ENCODE measurements around the gene DOC2A.

DOC2A gene

GRCh38 chr16:29987371-29988085 lies 23.3 kb downstream of the DOC2A start:
- no peak for DNase-seq

- no peak for DNase-seq
These were observed 23.9 kb downstream of the DOC2A start for GRCh38 chr16:29986931-29987330.

- DNase-seq: no peak
These were observed 24.6 kb downstream of the DOC2A start for GRCh38 chr16:29986231-29986630.

GRCh38 chr16:29985271-29985811 lies 25.5 kb downstream of the DOC2A start:
- DNase-seq: no peak

- no peak for DNase-seq
These were observed 26.1 kb downstream of the DOC2A start for GRCh38 chr16:29984764-29985147.

GRCh38 chr16:29984137-29984763 lies 26.6 kb downstream of the DOC2A start:
- no peak for DNase-seq

GRCh38 chr16:29983420-29984136 lies 27.2 kb downstream of the DOC2A start:
- DNase-seq: no peak

GRCh38 chr16:29982560-29983419 lies 28.0 kb downstream of the DOC2A start:
- no peak for DNase-seq

GRCh38 chr16:29978564-29979270 lies 32.1 kb downstream of the DOC2A start:
- no peak for DNase-seq

GRCh38 chr16:29978081-29978480 lies 32.7 kb downstream of the DOC2A start:
- no peak for DNase-seq

GRCh38 chr16:29977063-29977825 lies 33.6 kb downstream of the DOC2A start:
- DNase-seq: no peak

GRCh38 chr16:29975811-29976511 lies 34.9 kb downstream of the DOC2A start:
- no peak for DNase-seq

- no peak for DNase-seq
These were observed 35.7 kb downstream of the DOC2A start for GRCh38 chr16:29975134-29975538.

- no peak for DNase-seq
These were observed 36.3 kb downstream of the DOC2A start for GRCh38 chr16:29974291-29975133.

GRCh38 chr16:29973384-29974246 lies 37.2 kb downstream of the DOC2A start, which contains the start of gene TAOK2:
TAOK2 (plus strand) TSS chr16:29973868; CDS start chr16:29977773, 3,905 bp downstream.
- peak; percentile 97 for DNase-seq

- DNase-seq: no peak
These were observed 37.8 kb downstream of the DOC2A start for GRCh38 chr16:29972992-29973383.

GRCh38 chr16:29972500-29972899 lies 38.3 kb downstream of the DOC2A start:
- DNase-seq: no peak

- DNase-seq: no peak
These were observed 39.5 kb downstream of the DOC2A start for GRCh38 chr16:29971304-29971703.

- DNase-seq: no peak
These were observed 42.6 kb downstream of the DOC2A start for GRCh38 chr16:29968205-29968604.

Data from stimulated activated CD4-positive, alpha-beta T cell treated with anti-CD3 and anti-CD28 coated beads, Interleukin-4, amount 100 ng/mL, for 24 hours (primary cell).